ENCODE results near the gene HLA-DQB2. TPM values are rescaled to one million over a fixed set of nuclear protein-coding genes. Genes with fewer than 3 reads are reported as not detected.

The HLA-DQB2 gene
- total RNA-seq, 2 donors from 2014 or later: 1.1 to 8.3 TPM

- no peak overlapping the region for H3K4me3 Mint-ChIP-seq
- H3K27me3 Mint-ChIP-seq: peaks cover 55% of the 10 kb centered on the region
- ATAC-seq (peak; percentile 30), DNase-seq (no peak)
- no peak overlapping the region for H3K27ac Mint-ChIP-seq
- H3K4me1 Mint-ChIP-seq: no peaks in the 10 kb centered on the region
- peaks cover 4% of the 10 kb centered on the region for H3K36me3 Mint-ChIP-seq (ENCODE audit: low read depth)
- H3K9me3 ChIP-seq (ENCODE audit: control insufficient read depth, low read length, poor library complexity, severe bottlenecking): no peaks in the 10 kb centered on the region
Measured at GRCh38 chr6:32718879-32719278, 44.5 kb downstream of the HLA-DQB2 start.

DNA sequence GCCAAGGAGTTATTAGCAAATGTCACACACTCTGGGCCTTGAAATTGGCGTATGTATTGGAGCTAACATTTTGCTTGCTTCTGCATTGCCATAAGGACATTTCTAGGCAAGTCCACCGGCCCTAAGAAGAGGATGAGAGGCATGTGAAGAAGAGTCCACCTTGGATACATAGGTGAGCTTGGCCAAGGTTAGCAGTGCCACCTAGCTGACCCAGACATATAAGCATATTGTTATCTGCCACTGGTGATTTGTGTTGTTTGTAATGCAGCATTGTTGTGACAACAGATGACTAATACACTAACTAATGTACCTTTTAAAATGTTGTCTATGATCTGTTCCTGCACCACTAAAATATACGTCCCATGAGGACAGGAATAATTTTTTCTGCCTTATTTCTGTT is 46.9 kb downstream of the HLA-DQB2 start:
- H3K9me3 ChIP-seq (ENCODE audit: control insufficient read depth, low read length, poor library complexity, severe bottlenecking): no peaks in the 10 kb centered on the region
- no peak for DNase-seq
- Mint-ChIP-seq H3K27me3 (peaks cover 42% of the 10 kb centered on the region), H3K27ac (no peak overlapping the region), H3K4me3 (no peak overlapping the region), H3K36me3 (ENCODE audit: low read depth) (peaks cover 4% of the 10 kb centered on the region), H3K4me1 (no peaks in the 10 kb centered on the region)
- ATAC-seq: no peak

- peaks cover 15% of the 10 kb centered on the region for H3K27me3 Mint-ChIP-seq
- no peak overlapping the region for H3K4me3 Mint-ChIP-seq
Measured at GRCh38 chr6:32713241-32713640, 50.1 kb downstream of the HLA-DQB2 start.

GRCh38 chr6:32709625-32710024 is 53.7 kb downstream of the HLA-DQB2 start:
- ATAC-seq: no peak
- Mint-ChIP-seq H3K4me1 (no peaks in the 10 kb centered on the region), H3K36me3 (ENCODE audit: low read depth) (no peaks in the 10 kb centered on the region), H3K4me3 (no peak overlapping the region), H3K27me3 (peaks cover under 1% of the 10 kb centered on the region), H3K27ac (no peak overlapping the region)
- DNase-seq: no peak
- no peaks in the 10 kb centered on the region for H3K9me3 ChIP-seq (ENCODE audit: control insufficient read depth, low read length, poor library complexity, severe bottlenecking)

More at GRCh38 chr6:32713241-32713640, 50.1 kb downstream of the HLA-DQB2 start:
- H3K9me3 ChIP-seq (ENCODE audit: control insufficient read depth, low read length, poor library complexity, severe bottlenecking): no peaks in the 10 kb centered on the region
- Mint-ChIP-seq H3K36me3 (ENCODE audit: low read depth) (no peaks in the 10 kb centered on the region), H3K27ac (no peak overlapping the region), H3K4me1 (no peaks in the 10 kb centered on the region)
- ATAC-seq (no peak), DNase-seq (no peak)

Other genes starting within 250 kb of the HLA-DQB2 start
- 1 to 10 TPM; 2.8 to 8.8 TPM for gene HLA-DRB5, start 233.2 kb downstream of the HLA-DQB2 start, total RNA-seq
- gene HLA-DRB1, start 173.7 kb downstream of the HLA-DQB2 start, total RNA-seq: 10 to 100 TPM; 39.8 to 46.5 TPM
- 10 to 100 TPM; 18.2 to 21.5 TPM for gene HLA-DQA1, start 126.1 kb downstream of the HLA-DQB2 start, total RNA-seq
- gene HLA-DQB1, start 96.9 kb downstream of the HLA-DQB2 start, total RNA-seq: 10 to 100 TPM; 15.7 to 16.2 TPM
- 1 to 10 TPM in 1 of 2 donors, under 1 TPM in 1; 0.70 to 3.4 TPM for gene HLA-DQA2, start 22.1 kb downstream of the HLA-DQB2 start, total RNA-seq
- gene HLA-DOB, start 53.5 kb upstream of the HLA-DQB2 start, total RNA-seq: 1 to 10 TPM; 2.3 to 6.6 TPM
- 100 to 1,000 TPM in 1 of 2 donors, 10 to 100 TPM in 1; 92.6 to 103 TPM for gene TAP2, start 75.2 kb upstream of the HLA-DQB2 start, total RNA-seq
- 100 to 1,000 TPM; 131 to 139 TPM for gene PSMB8, start 80.5 kb upstream of the HLA-DQB2 start, total RNA-seq
- gene TAP1, start 90.2 kb upstream of the HLA-DQB2 start, total RNA-seq: 100 to 1,000 TPM; 119 to 125 TPM
- 100 to 1,000 TPM in 1 of 2 donors, 10 to 100 TPM in 1; 70.5 to 121 TPM for gene PSMB9, start 90.7 kb upstream of the HLA-DQB2 start, total RNA-seq
- 10 to 100 TPM; 11.1 to 23.3 TPM for gene HLA-DMB, start 177.5 kb upstream of the HLA-DQB2 start, total RNA-seq
- 10 to 100 TPM; 20.9 to 23.4 TPM for gene HLA-DMA, start 189.6 kb upstream of the HLA-DQB2 start, total RNA-seq
- gene BRD2, start 205.1 kb upstream of the HLA-DQB2 start, total RNA-seq: 100 to 1,000 TPM; 409 to 459 TPM
- 1 to 10 TPM; 2.6 to 5.1 TPM for gene HLA-DOA, start 246.1 kb upstream of the HLA-DQB2 start, total RNA-seq

Data from T-helper 17 cell (primary cell).